ENCODE results near the gene CLEC16A.

Gene CLEC16A, protein sequence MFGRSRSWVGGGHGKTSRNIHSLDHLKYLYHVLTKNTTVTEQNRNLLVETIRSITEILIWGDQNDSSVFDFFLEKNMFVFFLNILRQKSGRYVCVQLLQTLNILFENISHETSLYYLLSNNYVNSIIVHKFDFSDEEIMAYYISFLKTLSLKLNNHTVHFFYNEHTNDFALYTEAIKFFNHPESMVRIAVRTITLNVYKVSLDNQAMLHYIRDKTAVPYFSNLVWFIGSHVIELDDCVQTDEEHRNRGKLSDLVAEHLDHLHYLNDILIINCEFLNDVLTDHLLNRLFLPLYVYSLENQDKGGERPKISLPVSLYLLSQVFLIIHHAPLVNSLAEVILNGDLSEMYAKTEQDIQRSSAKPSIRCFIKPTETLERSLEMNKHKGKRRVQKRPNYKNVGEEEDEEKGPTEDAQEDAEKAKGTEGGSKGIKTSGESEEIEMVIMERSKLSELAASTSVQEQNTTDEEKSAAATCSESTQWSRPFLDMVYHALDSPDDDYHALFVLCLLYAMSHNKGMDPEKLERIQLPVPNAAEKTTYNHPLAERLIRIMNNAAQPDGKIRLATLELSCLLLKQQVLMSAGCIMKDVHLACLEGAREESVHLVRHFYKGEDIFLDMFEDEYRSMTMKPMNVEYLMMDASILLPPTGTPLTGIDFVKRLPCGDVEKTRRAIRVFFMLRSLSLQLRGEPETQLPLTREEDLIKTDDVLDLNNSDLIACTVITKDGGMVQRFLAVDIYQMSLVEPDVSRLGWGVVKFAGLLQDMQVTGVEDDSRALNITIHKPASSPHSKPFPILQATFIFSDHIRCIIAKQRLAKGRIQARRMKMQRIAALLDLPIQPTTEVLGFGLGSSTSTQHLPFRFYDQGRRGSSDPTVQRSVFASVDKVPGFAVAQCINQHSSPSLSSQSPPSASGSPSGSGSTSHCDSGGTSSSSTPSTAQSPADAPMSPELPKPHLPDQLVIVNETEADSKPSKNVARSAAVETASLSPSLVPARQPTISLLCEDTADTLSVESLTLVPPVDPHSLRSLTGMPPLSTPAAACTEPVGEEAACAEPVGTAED

DNA sequence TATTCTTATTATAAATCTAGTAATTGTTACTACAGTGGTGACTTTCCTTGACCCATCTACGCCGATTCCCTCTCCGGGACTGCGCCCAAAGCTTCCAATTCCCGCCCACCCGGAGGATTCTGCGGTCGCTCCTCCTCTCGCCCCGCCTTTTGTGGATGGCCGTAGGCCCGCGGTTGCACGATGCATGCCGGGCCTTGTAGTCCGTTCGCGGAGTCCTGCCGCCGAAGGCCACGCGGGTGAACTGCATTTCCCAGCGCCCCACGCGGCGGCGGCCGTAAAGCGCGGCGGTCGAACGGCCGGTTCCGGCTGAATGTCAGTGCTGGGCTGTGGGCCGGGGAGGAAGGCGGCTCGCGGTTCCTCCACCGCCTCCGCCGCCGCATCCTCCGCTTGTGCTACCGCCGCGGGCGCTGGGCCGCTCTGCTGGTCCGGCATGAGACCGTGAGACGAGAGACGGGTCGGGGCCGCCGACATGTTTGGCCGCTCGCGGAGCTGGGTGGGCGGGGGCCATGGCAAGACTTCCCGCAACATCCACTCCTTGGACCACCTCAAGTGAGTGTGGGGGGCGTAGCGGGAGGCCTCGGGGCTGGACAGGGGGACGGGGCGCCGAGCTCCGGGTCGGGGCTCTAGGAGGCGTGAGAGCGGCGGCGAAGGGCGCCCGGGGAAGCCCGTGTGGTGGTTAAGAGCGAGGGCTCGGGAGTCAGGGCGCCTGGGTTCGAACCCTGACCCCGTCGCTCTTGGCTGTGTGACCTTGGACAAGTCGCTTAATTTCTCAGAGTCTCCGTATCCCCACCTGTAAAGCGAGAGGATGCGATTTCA, at the start of gene CLEC16A:
Gene CLEC16A (plus strand): TSS at position 316 of the 816 bp plus-strand sequence. CDS start 154 bp downstream, at position 470.
- peak; percentile 87 to 93 for DNase-seq (ENCODE audit: low read depth in 1 of 2, low spot score in 1 of 2)

DNA sequence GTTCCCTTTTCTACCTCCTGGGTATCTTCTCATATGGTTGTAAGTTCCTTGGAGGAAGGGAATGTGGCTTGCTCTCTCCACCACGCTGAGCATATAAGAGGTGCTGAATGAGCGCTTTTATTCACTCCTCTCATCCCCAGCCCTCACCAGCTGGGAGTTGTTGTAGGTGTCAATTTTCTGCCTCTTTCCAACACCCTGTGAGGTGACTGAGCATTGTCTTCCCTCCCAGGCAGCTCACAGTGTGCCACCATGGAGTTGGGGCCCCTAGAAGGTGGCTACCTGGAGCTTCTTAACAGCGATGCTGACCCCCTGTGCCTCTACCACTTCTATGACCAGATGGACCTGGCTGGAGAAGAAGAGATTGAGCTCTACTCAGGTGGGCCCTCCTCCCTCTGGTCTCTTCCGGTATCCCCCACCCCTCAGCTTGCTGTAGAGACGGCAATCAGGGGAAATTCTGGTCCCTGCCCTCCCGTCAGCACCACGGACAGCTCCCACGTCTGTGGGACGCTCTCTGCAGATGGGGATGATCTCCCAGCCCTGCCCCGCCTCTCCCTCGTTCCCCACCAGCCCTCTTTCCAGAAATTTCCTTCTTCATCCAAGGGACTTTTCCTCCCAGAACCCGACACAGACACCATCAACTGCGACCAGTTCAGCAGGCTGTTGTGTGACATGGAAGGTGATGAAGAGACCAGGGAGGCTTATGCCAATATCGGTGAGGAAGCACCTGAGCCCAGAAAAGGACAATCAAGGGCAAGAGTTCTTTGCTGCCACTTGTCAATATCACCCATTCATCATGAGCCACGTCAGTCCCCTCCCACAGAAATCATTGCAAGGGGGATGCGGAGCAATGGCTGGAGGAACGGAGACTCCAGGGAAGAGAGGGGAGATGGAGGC, 49.1 kb upstream of the CLEC16A start:
- no peak for DNase-seq (ENCODE audit: low read depth in 1 of 2, low spot score in 1 of 2)

GRCh38 chr16:10896165-10896564, 48.2 kb upstream of the CLEC16A start:
- DNase-seq (ENCODE audit: low read depth in 1 of 2, low spot score in 1 of 2): no peak

- no peak for DNase-seq (ENCODE audit: low read depth in 1 of 2, low spot score in 1 of 2)
Measured at GRCh38 chr16:10896723-10897122, 47.6 kb upstream of the CLEC16A start.

- no peak for DNase-seq (ENCODE audit: low read depth in 1 of 2, low spot score in 1 of 2)
Measured at GRCh38 chr16:10897134-10897533, 47.2 kb upstream of the CLEC16A start.

DNA sequence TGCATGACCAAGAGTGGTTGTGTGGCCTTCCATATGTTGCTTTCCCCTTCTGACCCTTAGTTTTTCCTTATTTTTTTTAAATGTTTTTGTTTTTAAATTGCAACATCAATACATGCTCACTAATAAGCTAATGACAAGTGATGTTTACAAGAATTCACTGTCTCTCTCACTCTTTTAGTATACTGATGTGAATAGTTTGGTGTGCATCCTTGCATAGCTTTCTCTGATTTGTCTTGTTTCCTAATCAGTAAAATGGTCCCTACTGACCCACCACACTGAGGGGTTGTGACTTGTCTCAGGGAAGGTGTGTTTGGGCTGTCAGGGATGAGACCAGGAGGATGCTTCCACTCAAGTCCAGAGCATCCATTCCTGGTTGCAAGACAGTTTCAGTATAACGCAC, 41.4 kb upstream of the CLEC16A start:
- no peak for DNase-seq (ENCODE audit: low read depth in 1 of 2, low spot score in 1 of 2)

DNA sequence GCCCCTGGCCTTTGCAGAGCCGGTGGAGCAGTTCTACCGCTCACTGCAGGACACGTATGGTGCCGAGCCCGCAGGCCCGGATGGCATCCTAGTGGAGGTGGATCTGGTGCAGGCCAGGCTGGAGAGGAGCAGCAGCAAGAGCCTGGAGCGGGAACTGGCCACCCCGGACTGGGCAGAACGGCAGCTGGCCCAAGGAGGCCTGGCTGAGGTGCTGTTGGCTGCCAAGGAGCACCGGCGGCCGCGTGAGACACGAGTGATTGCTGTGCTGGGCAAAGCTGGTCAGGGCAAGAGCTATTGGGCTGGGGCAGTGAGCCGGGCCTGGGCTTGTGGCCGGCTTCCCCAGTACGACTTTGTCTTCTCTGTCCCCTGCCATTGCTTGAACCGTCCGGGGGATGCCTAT, 37.9 kb upstream of the CLEC16A start:
- DNase-seq (ENCODE audit: low read depth in 1 of 2, low spot score in 1 of 2): no peak

- DNase-seq (ENCODE audit: low read depth in 1 of 2, low spot score in 1 of 2): no peak
Measured at GRCh38 chr16:10906914-10907756, 37.2 kb upstream of the CLEC16A start.

GRCh38 chr16:10907757-10908045, 36.7 kb upstream of the CLEC16A start:
- no peak for DNase-seq (ENCODE audit: low read depth in 1 of 2, low spot score in 1 of 2)

- DNase-seq (ENCODE audit: low read depth in 1 of 2, low spot score in 1 of 2): no peak
Measured at GRCh38 chr16:10911267-10911666, 33.1 kb upstream of the CLEC16A start.

DNA sequence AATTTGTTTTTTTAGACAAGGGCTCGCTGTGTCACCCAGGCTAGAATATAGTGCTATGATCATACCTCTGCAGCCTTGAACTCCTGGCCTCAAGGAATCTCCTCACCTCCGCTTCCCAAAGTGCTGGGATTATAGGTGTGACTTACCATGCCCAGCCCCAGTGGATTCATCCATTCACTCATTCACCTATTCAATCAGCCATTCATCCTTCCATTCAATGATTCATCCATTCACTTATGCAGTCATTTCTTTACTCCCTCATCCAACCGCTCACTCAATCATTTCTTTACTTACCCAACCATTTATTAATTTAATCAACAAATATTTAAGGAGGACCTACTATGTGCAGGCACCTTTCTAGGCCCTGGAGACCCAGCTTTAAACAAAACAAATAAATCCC, 27.8 kb upstream of the CLEC16A start:
- no peak for DNase-seq (ENCODE audit: low read depth in 1 of 2, low spot score in 1 of 2)

DNA sequence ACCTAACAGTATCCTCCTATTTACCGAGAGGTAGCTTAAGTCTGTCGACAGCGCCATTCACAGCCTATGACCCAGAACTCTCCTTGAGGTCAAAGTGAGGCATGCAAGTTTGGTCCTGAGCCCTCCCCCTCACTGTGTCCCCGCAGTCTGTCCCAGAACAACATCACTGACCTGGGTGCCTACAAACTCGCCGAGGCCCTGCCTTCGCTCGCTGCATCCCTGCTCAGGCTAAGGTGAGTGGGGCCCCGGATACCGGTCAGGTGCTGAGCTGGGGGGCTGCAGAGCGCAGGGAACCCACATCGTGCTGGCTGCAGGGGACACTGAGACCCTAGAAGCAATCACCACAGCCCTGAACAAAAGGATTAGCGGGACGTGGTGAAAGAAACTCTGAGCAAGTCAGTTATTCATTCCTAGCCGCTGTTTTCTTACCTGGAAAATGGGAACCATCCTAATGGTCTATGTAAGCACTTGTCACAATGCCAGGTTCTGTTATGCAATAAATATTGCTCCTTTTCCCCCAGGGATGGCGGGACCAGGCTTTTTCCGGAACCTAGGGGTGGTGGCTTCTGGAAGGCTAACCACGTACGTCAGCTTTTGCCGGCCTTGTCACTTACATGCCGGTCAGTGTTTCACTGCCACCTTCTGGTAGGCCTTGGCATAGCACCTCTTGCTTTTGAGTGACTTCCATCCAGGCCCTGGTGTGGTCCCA, 25.9 kb upstream of the CLEC16A start:
- peak; percentile 72 to 74 for DNase-seq (ENCODE audit: low read depth in 1 of 2, low spot score in 1 of 2)

GRCh38 chr16:10919003-10919351, 25.4 kb upstream of the CLEC16A start:
- no peak for DNase-seq (ENCODE audit: low read depth in 1 of 2, low spot score in 1 of 2)

- no peak for DNase-seq (ENCODE audit: low read depth in 1 of 2, low spot score in 1 of 2)
Measured at GRCh38 chr16:10920726-10921427, 23.5 kb upstream of the CLEC16A start.

DNA sequence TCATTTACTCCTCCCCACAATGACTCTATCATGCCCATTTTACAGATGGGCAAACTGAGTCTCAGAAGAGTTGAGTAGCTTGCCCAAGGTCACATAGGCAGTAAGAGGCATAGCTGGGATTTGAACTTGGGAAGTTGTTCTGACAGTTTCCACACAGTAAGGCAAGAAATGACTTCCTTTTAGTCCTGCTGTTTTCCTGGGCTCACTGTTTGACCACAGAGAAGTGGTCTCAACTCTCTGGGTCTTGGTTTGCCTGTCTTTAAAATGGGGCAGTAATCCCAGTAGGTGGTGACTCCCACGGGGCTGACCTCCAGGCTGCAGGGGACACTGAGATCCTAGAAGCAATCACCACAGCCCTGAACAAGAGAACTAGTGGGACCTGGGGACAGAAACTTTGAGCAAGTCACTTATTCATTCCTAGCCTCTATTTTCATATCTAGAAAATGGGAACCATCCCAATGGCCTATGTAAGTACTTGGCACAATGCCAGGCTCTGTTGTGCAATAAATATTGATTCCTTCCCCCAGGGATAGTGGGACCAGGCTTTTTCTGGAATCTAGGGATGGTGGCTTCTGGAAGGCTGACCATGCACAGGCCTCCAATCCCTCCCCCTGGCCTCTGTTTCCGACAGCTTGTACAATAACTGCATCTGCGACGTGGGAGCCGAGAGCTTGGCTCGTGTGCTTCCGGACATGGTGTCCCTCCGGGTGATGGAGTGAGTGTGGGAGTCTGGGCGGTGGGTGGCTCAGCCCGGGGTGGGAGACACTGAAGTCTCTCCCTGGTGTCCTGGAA, 22.6 kb upstream of the CLEC16A start:
- DNase-seq (ENCODE audit: low read depth in 1 of 2, low spot score in 1 of 2): no peak

- DNase-seq (ENCODE audit: low read depth in 1 of 2, low spot score in 1 of 2): no peak
Measured at GRCh38 chr16:10922328-10923145, 21.8 kb upstream of the CLEC16A start.

Data from activated CD4-positive, alpha-beta T cell treated with anti-CD3 and anti-CD28 coated beads, Interleukin-2, amount 50 U/mL, for 24 hours (primary cell).